A549 (cell line): ENCODE results near the gene FHL2. TPM values are rescaled to one million over a fixed set of nuclear protein-coding genes. Genes with fewer than 3 reads are reported as not detected.

Experiments
- ATAC-seq, 2 experiments: fragments of 200-7000 bp in 1 of 2; fragments of >200 bp in 1 of 2; cut with Nextera tagmentation in 1 of 2; cut with Tn5 transposase in 1 of 2; 3 replicates each; pipeline versions ENCODE4 v1.8.0 to v1.9.1; 2018 to 2020; ENCODE audit warnings: mild to moderate bottlenecking in 1 of 2, moderate library complexity in 1 of 2
- CTCF ChIA-PET: fragments of 300-600 bp; sonication (Branson Sonifier 250); formaldehyde crosslinking; extraction: SDS; loops from one replicate; lab custom pipeline; 2021; ENCODE audit warnings: antibody characterized with exemption, inconsistent platforms; lab: Yijun Ruan, JAX
- POLR2A ChIA-PET: fragments of 350-600 bp; formaldehyde crosslinking; extraction: SDS; loops from one replicate; lab custom pipeline; 2021; ENCODE audit warnings: antibody characterized with exemption, inconsistent platforms; lab: Yijun Ruan, JAX
- DNase-seq, 2 experiments: peaks; one replicate each; pipeline versions ENCODE4 v3.0.0 to v3.0.0-alpha.2; 2011 to 2016; ENCODE audit warnings: low read depth in 1 of 2, low spot score in 1 of 2
- FAIRE-seq: peaks from 2 replicates; lab custom pipeline; 2011; peaks lifted over from hg19 to GRCh38; lab: Jason Lieb, UNC
- H3K27ac ChIP-seq, 2 experiments: fragments of >200 bp; sonication (Bioruptor Twin); formaldehyde crosslinking; 3 replicates each; pipeline ENCODE4 v1.5.1; 2016 to 2017
- H3K4me1 ChIP-seq: fragments of >200 bp; sonication (Bioruptor Twin); formaldehyde crosslinking; 3 replicates; pipeline ENCODE4 v1.6.1; 2016
- H3K4me2 ChIP-seq: fragments of >200 bp; sonication (Bioruptor Twin); formaldehyde crosslinking; 3 replicates; pipeline ENCODE4 v1.6.1; 2016
- H3K4me3 ChIP-seq: fragments of >200 bp; sonication (Bioruptor Twin); formaldehyde crosslinking; 3 replicates; pipeline ENCODE4 v1.5.1; 2016
- H3K9me3 ChIP-seq: fragments of >200 bp; sonication (Bioruptor Twin); formaldehyde crosslinking; 3 replicates; pipeline ENCODE4 v1.6.1; 2016
- ATOH8 ChIP-seq: fragments of 250-450 bp; sonication (Bioruptor Pico); IDR thresholded peaks from 2 replicates; pipeline ENCODE4 v1.5.0; 2020; ENCODE audit warnings: low read depth, mild to moderate bottlenecking, moderate library complexity
- CBX8 ChIP-seq: fragments of 200-600 bp; sonication (generic); IDR thresholded peaks from 2 replicates; pipeline ENCODE4 v1.6.1; 2016
- CTCF ChIP-seq: fragments of >200 bp; sonication (Bioruptor Twin); formaldehyde crosslinking; IDR thresholded peaks from 3 replicates; pipeline ENCODE4 v1.5.1; 2016
- EHMT2 ChIP-seq: fragments of 200-600 bp; sonication (generic); IDR thresholded peaks from 2 replicates; pipeline ENCODE4 v1.6.1; 2016; ENCODE audit warnings: antibody characterized with exemption, low read depth, mild to moderate bottlenecking, moderate library complexity
- EP300 ChIP-seq, 2 experiments: fragments of >200 bp; sonication (Bioruptor Twin); formaldehyde crosslinking; IDR thresholded peaks; 2 replicates in 1 of 2; 3 replicates in 1 of 2; pipeline ENCODE4 v1.6.1; 2016 to 2017
- ESRRA ChIP-seq: fragments of 150-350 bp; IDR thresholded peaks from 2 replicates; pipeline ENCODE4 v1.6.1; 2014; ENCODE audit warnings: mild to moderate bottlenecking, low read length, borderline replicate concordance
- FOSB ChIP-seq: fragments of 250-450 bp; sonication (Bioruptor Pico); IDR thresholded peaks from 2 replicates; pipeline ENCODE4 v1.5.0; 2020; ENCODE audit warnings: mild to moderate bottlenecking, moderate library complexity
- HDAC2 ChIP-seq: fragments of 200-600 bp; sonication (generic); IDR thresholded peaks from 2 replicates; pipeline ENCODE4 v1.6.1; 2016
- HES2 ChIP-seq: fragments of >200 bp; sonication (Bioruptor Twin); formaldehyde crosslinking; IDR thresholded peaks from 2 replicates; pipeline ENCODE4 v1.6.1; 2016
- HMGXB4 ChIP-seq: fragments of 250-450 bp; sonication (Bioruptor Pico); IDR thresholded peaks from 2 replicates; pipeline ENCODE4 v1.5.0; 2021; ENCODE audit warnings: mild to moderate bottlenecking, moderate library complexity, borderline replicate concordance
- HOXA7 ChIP-seq: fragments of 250-450 bp; sonication (Bioruptor Pico); IDR thresholded peaks from 2 replicates; pipeline ENCODE4 v1.5.0; 2020; ENCODE audit warnings: mild to moderate bottlenecking, moderate library complexity
- HOXB13 ChIP-seq: fragments of 250-450 bp; sonication (Bioruptor Pico); IDR thresholded peaks from 2 replicates; pipeline ENCODE4 v1.5.0; 2020; ENCODE audit warnings: low read depth, mild to moderate bottlenecking, moderate library complexity
- JUN ChIP-seq, 2 experiments: fragments of >200 bp; sonication (Bioruptor Twin); formaldehyde crosslinking; IDR thresholded peaks; 2 replicates in 1 of 2; 3 replicates in 1 of 2; pipeline ENCODE4 v1.6.1; 2016 to 2017
- MAFK ChIP-seq: fragments of 450-650 bp; IDR thresholded peaks from 2 replicates; pipeline ENCODE4 v1.6.1; 2014; ENCODE audit not compliant: partially characterized antibody
- MYC ChIP-seq: IDR thresholded peaks from 2 replicates; pipeline ENCODE4 v1.6.1; 2012; ENCODE audit warnings: mild to moderate bottlenecking, inconsistent platforms, low read length, improper control_type of control experiment, borderline replicate concordance
- PBX3 ChIP-seq: IDR thresholded peaks from 2 replicates; pipeline ENCODE4 v1.6.1; 2012
- POLR2A ChIP-seq: IDR thresholded peaks from 2 replicates; pipeline ENCODE4 v1.6.1; 2012; ENCODE audit warnings: mild to moderate bottlenecking, low read length
- POLR2AphosphoS2 ChIP-seq: conservative IDR thresholded peaks from 2 replicates; pipeline ENCODE4 v1.6.1; 2012; ENCODE audit warnings: low read length, improper control_type of control experiment, inconsistent platforms
- RAD21 ChIP-seq, 2 experiments: fragments of >200 bp in 1 of 2; sonication (Bioruptor Twin) in 1 of 2; formaldehyde crosslinking in 1 of 2; IDR thresholded peaks in 1 of 2; conservative IDR thresholded peaks in 1 of 2; 2 replicates in 1 of 2; 3 replicates in 1 of 2; pipeline ENCODE4 v1.6.1; 2012 to 2018; ENCODE audit warnings: inconsistent platforms in 1 of 2
- RCOR1 ChIP-seq: fragments of 150-350 bp; IDR thresholded peaks from 2 replicates; pipeline ENCODE4 v1.6.1; 2014; ENCODE audit warnings: antibody characterized with exemption, low read length, low read depth
- RNF2 ChIP-seq: fragments of 200-600 bp; sonication (generic); IDR thresholded peaks from 2 replicates; pipeline ENCODE4 v1.6.1; 2016; ENCODE audit warnings: low read depth, mild to moderate bottlenecking, antibody characterized with exemption, moderate library complexity, borderline replicate concordance
- TFCP2L1 ChIP-seq: fragments of 250-450 bp; sonication (Bioruptor Pico); IDR thresholded peaks from 2 replicates; pipeline ENCODE4 v1.5.0; 2021; ENCODE audit warnings: mild to moderate bottlenecking
- TP53 ChIP-seq: fragments of 250-450 bp; sonication (Bioruptor Pico); IDR thresholded peaks from 2 replicates; pipeline ENCODE4 v1.5.0; 2021; ENCODE audit warnings: mild to moderate bottlenecking, moderate library complexity
- ZSCAN20 ChIP-seq: fragments of 250-450 bp; sonication (Bioruptor Pico); IDR thresholded peaks from 2 replicates; pipeline ENCODE4 v1.8.0; 2022; ENCODE audit warnings: mild to moderate bottlenecking, moderate library complexity
- WGBS: methylation state at CpG from one replicate; pipeline ENCODE4 v1.1.6; 2017; ENCODE audit errors: missing lambda C conversion rate; 5-methylcytosine and 5-hydroxymethylcytosine counted together
- polyA plus RNA-seq, 4 experiments: library from polyadenylated mRNA; depleted of rRNA in 3 of 4; stranded (reverse); fragments of >200 nt; fragmentation: RNase III in 1 of 4; extraction: RNeasy Plus Mini Kit Qiagen cat#74134 plus additional on column Dnase treatment in 1 of 4; gene quantifications; 2 replicates in 3 of 4; 3 replicates in 1 of 4; pipeline ENCODE4 v1.2.3, GENCODE V29; 2011 to 2017

Gene FHL2
- polyA plus RNA-seq, 2 of the 4 experiments (the other 2 are of a cell fraction): 57.9 to 85.9 TPM

- peak overlapping the region in 1 of 2 experiments; percentile 50; a peak in 1 of 6 replicates for H3K27ac ChIP-seq
Observed at GRCh38 chr2:105385731-105386540, 12.9 kb downstream of the FHL2 start.

GRCh38 chr2:105384861-105385260 lies 14.0 kb downstream of the FHL2 start:
- TF ChIP-seq TFCP2L1: no peak
- TF ChIP-seq POLR2A: no peak
- TF ChIP-seq PBX3: no peak
- TF ChIP-seq RNF2: no peak
- H3K4me1 ChIP-seq: peaks cover 29% of the 10 kb centered on the region
- no peaks in the 10 kb centered on the region for H3K9me3 ChIP-seq
- 92% methylated on average over 5 of the region's 5 CpGs for WGBS
- DNase-seq (no peak), ATAC-seq (no peak), FAIRE-seq (no peak)
- no peak overlapping the region for H3K4me2 ChIP-seq
- H3K4me3 ChIP-seq: no peak overlapping the region
- ChIA-PET POLR2A (no interaction called here), CTCF (interaction anchor here (1.4 to 2.8 kb wide), 2 partner anchors 24 to 137 kb away, joined by 3 to 10 read pairs; no protein-coding TSS in a partner anchor)
- H3K27ac ChIP-seq: no peak overlapping the region

More at GRCh38 chr2:105385731-105386540, 12.9 kb downstream of the FHL2 start:
- WGBS: 79% methylated on average over 19 of the region's 20 CpGs
- TF ChIP-seq ATOH8: no peak
- TF ChIP-seq HOXB13 (CRISPR knock-in tag): no peak
- no peak for TF ChIP-seq CTCF
- no peak for TF ChIP-seq POLR2A
- no peak for TF ChIP-seq HMGXB4 (CRISPR knock-in tag)
- no peak for TF ChIP-seq CBX8
- no peak for TF ChIP-seq JUN (IDR thresholded peaks at IDR 0.05)
- no peak for TF ChIP-seq POLR2AphosphoS2
- TF ChIP-seq ESRRA: no peak
- no peak for TF ChIP-seq HES2
- TF ChIP-seq, all 56 proteins: peak for 0
- DNase-seq (no peak), ATAC-seq (no peak), FAIRE-seq (no peak)
- CTCF ChIA-PET: interaction anchor here (0.8 to 2.8 kb wide), 3 partner anchors 18 to 136 kb away, joined by 3 to 10 read pairs (median 4); no protein-coding TSS in a partner anchor
- Histone ChIP-seq H3K4me1 (peaks cover 34% of the 10 kb centered on the region), H3K9me3 (no peaks in the 10 kb centered on the region), H3K4me3 (no peak overlapping the region), H3K4me2 (no peak overlapping the region)
- POLR2A ChIA-PET: no interaction called here

- H3K4me3 ChIP-seq: no peak overlapping the region
- DNase-seq: no peak
- H3K9me3 ChIP-seq: no peaks in the 10 kb centered on the region
- H3K4me2 ChIP-seq: no peak overlapping the region
- ChIA-PET POLR2A (no interaction called here), CTCF (interaction anchor here (1.4 kb wide), 1 partner anchor 25 kb away, joined by 3 read pairs; no protein-coding TSS in a partner anchor)
- WGBS: 94% methylated on average over 7 of the region's 7 CpGs
- TF ChIP-seq RNF2 (no peak), EHMT2 (no peak), HDAC2 (no peak), TP53 (CRISPR knock-in tag) (no peak), MAFK (no peak), EP300 (IDR thresholded peaks at IDR 0.05) (no peak), RAD21 (conservative IDR thresholded peaks at IDR 0.05 in 1 of 2, IDR thresholded peaks at IDR 0.05 in 1 of 2) (no peak), ZSCAN20 (CRISPR knock-in tag) (no peak), MYC (no peak), CBX8 (no peak), RCOR1 (no peak), HOXA7 (CRISPR knock-in tag) (no peak), FOSB (CRISPR knock-in tag) (no peak)
- ATAC-seq: no peak
- peaks cover 29% of the 10 kb centered on the region for H3K4me1 ChIP-seq
- H3K27ac ChIP-seq: no peak overlapping the region
- FAIRE-seq: no peak
Observed at GRCh38 chr2:105384216-105384615, 14.6 kb downstream of the FHL2 start.
